HG03460 (cell line): Measurements from ENCODE around the gene KRTAP12-2.
"Not testable (repeated sequence)": the region's sequence is repeated elsewhere in the genome, so short reads cannot be mapped to it uniquely, and the experiment has no call there.

Experiments
- ATAC-seq: cut with Tn5 transposase; IDR thresholded peaks from one replicate; pipeline ENCODE4 v1.9.1; 2021; ENCODE audit not compliant: unreplicated experiment

The KRTAP12-2 gene

GRCh38 chr21:44686000-44686781 lies 19.5 kb upstream of the KRTAP12-2 start:
- ATAC-seq: no peak

- ATAC-seq: not testable (repeated sequence)
Observed at GRCh38 chr21:44685050-44685449, 18.3 kb upstream of the KRTAP12-2 start.

GRCh38 chr21:44684483-44684882 lies 17.8 kb upstream of the KRTAP12-2 start:
- ATAC-seq: no peak

- no peak for ATAC-seq
Observed at GRCh38 chr21:44684077-44684476, 17.4 kb upstream of the KRTAP12-2 start.

GRCh38 chr21:44682580-44683151 lies 15.9 kb upstream of the KRTAP12-2 start:
- no peak for ATAC-seq

GRCh38 chr21:44681861-44682579 lies 15.3 kb upstream of the KRTAP12-2 start, which contains the start of gene KRTAP12-1:
Gene KRTAP12-1, minus strand, starts transcription at chr21:44682163. Its CDS starts 40 bp downstream, at chr21:44682123.
- no peak for ATAC-seq

- no peak for ATAC-seq
Observed at GRCh38 chr21:44681152-44681551, 14.4 kb upstream of the KRTAP12-2 start.

- no peak for ATAC-seq
Observed at GRCh38 chr21:44677881-44678280, 11.2 kb upstream of the KRTAP12-2 start.

- no peak for ATAC-seq
Observed at GRCh38 chr21:44671911-44672310, 5.2 kb upstream of the KRTAP12-2 start.

GRCh38 chr21:44670642-44671432 lies 4.1 kb upstream of the KRTAP12-2 start:
- no peak for ATAC-seq

- ATAC-seq: no peak
Observed at GRCh38 chr21:44667612-44668011, 885 bp upstream of the KRTAP12-2 start.

- no peak for ATAC-seq
Observed at GRCh38 chr21:44664691-44665090, 2.0 kb downstream of the KRTAP12-2 start.

GRCh38 chr21:44661567-44661966 lies 5.2 kb downstream of the KRTAP12-2 start:
- ATAC-seq: not testable (repeated sequence)

- no peak for ATAC-seq
Observed at GRCh38 chr21:44658913-44659595, 7.7 kb downstream of the KRTAP12-2 start.

GRCh38 chr21:44658541-44658910 lies 8.2 kb downstream of the KRTAP12-2 start:
- no peak for ATAC-seq

- ATAC-seq: no peak
Observed at GRCh38 chr21:44657635-44658540, 8.8 kb downstream of the KRTAP12-2 start, which contains the start of gene KRTAP12-3. Gene KRTAP12-3, plus strand, starts transcription at chr21:44657932. Its CDS starts 48 bp downstream, at chr21:44657980.

- no peak for ATAC-seq
Observed at GRCh38 chr21:44656868-44657267, 9.9 kb downstream of the KRTAP12-2 start.

GRCh38 chr21:44654576-44655175 lies 12.1 kb downstream of the KRTAP12-2 start, which contains the start of gene KRTAP12-4:
Gene KRTAP12-4, minus strand, starts transcription at chr21:44654659. Its CDS starts 45 bp downstream, at chr21:44654614.
- ATAC-seq: no peak
